NCI-H1436 treated with DMSO at 0.1 percent for 48 hours (cell line): ENCODE data around the gene COL20A1.
"Not testable (repeated sequence)": the region's sequence is repeated elsewhere in the genome, so short reads cannot be mapped to it uniquely, and the experiment has no call there.

Experiments used
- DNase-seq: peaks from one replicate; lab custom pipeline; 2025; lab: John Stamatoyannopoulos, UW

The COL20A1 gene

DNA sequence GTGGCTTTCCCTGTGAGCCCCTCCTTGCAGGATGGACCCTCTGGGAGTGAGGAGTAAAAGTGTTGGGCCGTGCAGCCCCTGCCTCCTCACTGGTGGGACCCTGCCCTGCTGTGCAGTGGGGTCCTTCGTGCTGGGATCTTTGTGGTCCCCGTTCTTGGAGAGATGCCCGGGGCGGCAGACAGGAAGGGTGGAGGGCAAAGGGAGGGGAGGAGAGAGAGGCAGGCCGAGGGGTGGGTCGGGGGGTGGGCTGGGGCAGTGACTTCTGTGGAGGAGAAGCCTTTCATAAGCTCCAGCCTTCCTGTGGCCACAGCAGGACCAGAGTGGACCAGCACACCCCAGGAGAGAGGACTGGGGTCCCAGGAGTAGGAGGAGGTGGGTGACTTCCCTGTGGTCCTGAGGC lies at the start of gene COL20A1:
COL20A1 (plus strand) TSS at position 283 of the 400 bp plus-strand sequence. CDS start 1,922 bp downstream, outside the sequence.
- DNase-seq: no peak

DNA sequence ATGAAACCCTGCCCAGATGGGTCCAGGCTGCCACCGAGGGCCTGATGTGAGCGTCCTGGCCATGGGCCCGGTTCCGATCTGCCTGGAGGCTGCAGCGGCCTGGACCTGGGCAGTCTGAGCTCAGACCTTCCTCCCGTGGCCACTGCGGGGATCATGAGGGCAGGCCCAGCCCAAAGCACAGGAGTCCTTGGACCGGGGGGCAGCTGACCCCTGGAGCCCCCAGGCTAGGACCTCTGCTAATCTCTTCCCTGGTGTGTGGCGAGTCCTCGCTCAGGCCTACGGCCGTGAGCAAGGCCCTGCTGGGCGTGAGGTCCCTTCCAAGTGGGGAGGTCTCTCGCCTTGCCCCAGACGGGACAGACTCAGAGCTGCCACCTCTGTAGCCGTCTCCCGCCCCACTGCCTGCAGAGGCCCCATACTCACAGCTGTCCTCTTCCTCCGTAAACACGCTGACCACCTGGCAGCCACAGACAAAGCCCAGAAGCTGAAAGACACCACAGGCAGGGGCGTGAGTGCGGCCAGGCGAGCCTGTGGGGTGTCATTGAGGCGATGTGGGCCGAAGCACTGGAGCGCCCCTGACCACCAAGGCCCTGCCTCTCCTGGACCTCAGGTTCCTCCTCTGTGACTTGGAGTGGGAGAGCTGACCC lies 49.3 kb upstream of the COL20A1 start:
- DNase-seq: no peak

DNA sequence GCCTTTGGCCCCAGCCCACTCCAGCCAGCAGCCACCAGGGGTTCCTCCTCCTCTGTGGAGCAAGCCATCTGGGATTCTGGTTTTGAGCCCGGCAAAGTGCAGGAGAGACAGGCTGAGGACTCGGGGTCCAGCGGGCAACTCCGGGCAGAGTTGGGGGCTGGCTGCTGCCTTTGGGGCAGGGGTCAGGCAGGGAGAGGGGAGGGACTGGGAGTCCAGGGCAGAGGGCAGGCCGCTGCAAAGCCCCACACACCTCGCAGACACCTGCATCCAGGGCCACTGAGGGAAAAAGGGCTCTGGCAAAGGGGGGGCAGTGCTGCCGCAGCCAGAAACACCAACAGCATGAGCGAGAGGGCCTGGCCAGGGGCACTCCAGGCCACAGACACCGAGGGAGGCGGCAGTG lies 48.5 kb upstream of the COL20A1 start:
- DNase-seq: no peak

DNA sequence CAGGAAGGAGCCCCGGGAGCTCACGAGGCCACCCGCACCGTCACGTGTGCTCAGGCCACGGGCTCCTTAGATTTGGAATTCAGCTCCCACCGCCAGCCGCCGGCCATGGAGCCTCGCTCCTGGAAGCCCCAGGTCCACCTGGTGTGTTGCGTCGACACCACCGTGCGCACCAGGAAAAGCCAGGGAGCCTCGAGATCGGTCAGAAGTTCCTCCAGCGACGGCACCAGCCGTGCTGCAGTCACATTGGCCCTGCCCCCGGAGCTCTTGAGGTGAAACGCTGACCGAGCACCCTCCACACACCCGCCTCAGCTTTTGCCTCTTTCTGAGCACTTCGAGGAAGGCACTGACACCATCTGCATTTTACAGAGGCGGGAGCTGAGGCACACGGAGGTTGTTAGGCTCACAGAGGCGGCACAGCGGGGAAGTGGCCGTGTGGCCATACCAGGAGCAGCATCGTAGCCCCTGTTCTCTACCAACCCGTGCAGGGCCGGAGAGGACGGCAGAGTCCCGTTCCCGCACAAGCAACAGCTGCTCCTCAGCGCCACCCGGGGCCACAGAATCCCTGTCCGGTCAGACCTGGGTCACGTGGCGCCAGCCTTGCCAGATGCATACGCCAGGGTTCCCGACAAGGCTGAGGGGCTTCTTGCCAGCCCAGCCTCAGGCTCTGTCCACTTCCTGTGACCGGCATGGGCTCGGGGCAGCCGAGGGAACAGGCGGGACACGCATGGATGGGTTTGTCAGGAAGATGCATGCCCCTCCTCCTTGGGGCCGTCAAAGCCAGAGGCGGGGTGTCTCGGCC lies 46.3 kb upstream of the COL20A1 start:
- no peak for DNase-seq

DNA sequence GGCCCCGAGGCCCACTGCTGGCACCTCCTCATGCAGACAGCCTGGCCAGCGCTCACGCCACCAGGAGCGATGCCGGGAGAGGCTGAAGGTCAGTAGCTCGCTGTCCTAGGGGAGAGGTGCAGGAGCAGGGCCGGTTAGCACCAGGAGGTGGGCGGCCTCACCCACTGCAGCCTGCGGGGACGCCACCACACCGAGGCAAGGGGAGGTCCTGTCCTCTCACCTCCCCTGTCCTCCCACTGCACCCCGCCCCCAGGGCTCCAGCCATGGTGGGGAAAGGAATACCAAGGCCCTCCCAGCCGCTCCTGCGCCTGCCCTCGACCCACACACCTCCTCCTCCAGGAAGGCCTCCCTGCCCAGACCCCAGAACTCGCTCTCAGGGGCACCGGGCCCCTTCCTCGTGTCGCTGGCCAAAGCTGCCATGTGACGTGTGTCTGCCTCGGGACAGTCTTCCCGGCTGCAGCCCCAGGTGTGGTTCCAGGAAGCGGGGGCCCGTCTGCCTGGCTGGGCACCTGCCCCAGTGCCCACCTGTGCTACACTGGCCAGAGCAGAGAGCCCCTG lies 45.2 kb upstream of the COL20A1 start:
- DNase-seq: no peak

DNA sequence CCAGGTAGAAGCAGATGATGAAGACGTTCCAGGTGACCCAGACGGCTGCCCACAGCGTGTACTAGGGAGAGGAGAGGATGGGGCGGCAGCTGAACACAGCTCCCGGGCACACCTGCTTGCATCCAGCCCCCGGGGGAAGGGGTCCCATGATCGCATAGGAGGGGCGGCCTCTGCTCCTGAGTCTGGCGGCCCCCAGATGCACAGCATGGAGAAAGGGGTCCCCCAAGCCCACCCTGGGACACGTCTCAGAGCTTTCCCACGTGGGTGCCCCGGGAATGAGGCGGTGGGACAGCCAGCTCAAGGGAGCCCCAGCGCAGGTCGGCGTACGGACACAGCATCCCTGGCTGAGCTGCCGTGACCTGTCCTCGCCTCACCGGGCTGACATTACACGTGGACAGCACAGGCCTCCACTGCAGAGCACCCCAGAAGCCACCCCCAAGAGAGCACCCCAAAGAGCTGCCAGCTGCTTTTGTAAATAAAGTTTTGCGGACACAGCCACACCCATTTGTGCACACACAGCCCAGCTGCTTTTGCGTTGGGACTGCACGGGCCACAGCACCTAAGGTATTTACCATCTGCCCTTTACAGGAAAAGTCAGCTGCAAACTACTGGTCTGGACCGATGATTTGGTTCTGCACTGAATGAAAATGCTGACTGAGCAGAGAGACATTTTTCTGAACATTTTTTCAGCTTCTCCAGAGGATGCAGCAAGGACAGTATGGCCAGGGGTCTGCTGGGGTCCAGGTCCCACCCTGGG lies 44.0 kb upstream of the COL20A1 start:
- no peak for DNase-seq

DNA sequence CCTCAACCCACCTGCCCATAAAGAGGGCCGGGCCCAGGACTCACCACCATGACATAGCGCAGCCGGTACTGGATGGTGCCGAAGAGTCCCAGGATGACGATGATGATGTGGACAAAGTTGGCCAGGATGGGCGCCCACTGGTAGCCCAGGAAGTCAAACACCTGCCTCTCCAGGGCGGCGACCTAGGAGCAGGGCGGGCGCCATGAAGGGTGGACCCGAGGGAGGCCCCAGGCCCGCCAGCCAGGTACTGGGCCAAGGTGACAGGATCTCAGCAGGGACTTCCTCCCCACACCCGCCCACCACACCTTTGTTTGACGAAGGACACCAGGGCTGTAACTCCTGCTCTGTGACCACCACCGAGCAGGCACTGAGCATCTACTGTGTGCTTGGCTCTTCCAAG lies 43.1 kb upstream of the COL20A1 start:
- DNase-seq: no peak

DNA sequence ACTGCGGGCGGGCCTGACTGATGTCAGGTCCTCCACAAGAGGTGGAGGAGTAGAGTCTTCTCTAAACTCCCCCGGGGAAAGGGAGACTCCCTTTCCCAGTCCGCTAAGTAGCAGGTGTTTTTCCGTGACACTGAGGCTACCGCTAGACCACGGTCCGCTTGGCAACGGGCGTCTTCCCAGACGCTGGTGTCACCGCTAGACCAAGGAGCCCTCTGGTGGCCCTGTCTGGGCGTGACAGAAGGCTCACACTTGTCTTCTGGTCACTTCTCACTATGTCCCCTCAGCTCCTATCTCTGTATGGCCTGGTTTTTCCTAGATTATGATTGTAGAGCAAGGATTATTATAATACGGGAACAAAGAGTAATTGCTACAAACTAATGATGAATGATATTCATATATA lies 41.6 kb upstream of the COL20A1 start:
- not testable (repeated sequence) for DNase-seq

DNA sequence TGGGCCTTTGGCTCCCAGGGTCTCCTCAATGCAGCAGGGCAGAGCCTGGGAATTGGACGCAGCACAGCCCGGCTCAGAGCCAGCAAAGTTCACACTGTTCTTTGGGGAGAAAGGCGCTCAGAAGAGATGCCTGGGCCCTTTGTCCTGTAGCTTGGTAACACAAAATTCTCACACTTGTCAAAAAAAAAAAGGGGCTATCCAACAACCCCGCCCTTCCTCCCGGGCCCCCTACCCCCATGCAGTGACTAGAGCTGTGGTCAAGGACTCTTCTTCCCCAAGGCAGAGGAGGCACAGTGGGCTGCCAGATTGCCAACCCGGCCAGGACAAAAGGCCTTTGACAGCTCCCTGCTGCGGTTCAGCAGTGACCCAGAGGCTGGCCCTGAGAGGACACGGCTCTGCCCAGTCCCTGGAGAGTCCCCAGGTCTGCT lies 40.7 kb upstream of the COL20A1 start:
- no peak for DNase-seq

DNA sequence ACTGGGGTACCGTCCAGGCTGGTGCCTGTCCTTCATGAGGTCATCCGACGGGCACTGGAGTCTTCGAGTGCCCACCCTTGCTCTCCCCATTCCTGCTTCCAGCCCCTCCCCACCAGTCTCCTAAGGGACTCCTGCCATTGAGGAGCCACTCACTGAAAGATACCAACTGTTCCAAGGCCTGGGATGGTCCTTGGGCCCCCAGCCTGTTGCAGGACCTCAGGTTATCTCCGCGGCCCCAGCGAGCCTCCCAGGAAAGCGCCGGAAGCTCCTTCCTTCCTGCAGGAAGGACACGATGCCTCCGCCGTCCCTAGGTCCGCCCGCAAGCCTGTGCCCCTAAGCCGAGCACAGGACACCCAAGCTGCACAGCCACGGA lies 39.9 kb upstream of the COL20A1 start:
- DNase-seq: no peak

DNA sequence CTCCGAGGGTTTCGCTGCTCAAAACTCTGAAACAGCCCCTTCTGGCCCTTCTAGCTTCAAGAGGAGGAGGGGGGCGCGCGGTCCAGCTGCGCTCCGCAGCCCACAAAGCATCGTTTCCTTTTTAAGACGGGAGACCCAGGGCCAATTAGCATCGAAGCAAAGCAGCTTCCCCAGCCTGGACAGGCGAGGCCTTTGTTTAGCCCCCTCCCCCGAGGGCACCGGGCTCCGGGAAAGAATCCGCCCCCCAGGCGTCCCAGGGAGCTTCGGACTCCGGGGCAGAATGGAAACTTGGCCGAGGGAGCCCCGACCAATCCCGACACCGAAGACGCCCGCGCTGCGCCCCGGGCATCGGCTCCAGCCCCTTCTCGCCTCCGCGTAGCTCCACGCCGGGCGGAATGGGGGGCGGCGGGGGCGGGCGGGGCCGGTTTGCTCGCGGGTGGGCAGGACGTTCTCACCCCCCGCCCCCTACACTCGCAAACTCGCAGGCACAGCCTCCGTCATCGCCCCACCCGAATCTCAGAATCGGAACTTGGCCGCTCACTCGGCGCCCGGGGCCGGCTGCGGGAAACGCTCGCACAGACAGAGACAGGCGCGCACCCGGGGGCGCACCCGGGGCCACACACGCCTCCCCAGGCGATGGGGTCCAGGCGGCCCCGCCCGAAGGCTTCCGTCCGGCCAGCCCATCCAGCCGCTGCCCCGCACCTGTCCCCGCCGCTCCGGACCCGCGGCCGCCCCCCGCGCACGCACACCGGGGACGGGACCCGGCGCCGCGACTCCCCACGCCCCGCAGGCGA lies 39.4 kb upstream of the COL20A1 start:
- DNase-seq: no peak

DNA sequence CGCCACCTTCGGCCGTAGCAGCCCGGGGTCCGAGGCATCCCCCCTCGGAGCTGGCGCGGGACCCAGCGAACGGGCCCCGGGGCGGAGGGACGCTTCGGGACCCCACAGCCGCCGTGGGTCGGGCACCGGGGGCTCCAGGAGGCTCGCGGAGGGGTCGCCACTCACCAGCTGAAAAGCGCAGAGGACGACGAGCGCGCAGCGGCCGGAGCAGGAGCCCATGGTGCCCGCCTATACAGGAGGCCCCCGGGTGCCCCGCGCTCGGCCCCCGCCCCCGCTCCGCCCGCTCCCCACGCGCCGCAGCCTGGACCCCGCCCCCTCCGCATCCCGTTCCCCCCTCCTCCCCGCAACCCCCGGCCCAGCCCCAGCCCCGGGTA lies 38.8 kb upstream of the COL20A1 start, which contains the start of gene NKAIN4:
NKAIN4 (minus strand) TSS at position 232 of the 374 bp plus-strand sequence; CDS start at position 219, 13 bp downstream.
- DNase-seq: no peak

DNA sequence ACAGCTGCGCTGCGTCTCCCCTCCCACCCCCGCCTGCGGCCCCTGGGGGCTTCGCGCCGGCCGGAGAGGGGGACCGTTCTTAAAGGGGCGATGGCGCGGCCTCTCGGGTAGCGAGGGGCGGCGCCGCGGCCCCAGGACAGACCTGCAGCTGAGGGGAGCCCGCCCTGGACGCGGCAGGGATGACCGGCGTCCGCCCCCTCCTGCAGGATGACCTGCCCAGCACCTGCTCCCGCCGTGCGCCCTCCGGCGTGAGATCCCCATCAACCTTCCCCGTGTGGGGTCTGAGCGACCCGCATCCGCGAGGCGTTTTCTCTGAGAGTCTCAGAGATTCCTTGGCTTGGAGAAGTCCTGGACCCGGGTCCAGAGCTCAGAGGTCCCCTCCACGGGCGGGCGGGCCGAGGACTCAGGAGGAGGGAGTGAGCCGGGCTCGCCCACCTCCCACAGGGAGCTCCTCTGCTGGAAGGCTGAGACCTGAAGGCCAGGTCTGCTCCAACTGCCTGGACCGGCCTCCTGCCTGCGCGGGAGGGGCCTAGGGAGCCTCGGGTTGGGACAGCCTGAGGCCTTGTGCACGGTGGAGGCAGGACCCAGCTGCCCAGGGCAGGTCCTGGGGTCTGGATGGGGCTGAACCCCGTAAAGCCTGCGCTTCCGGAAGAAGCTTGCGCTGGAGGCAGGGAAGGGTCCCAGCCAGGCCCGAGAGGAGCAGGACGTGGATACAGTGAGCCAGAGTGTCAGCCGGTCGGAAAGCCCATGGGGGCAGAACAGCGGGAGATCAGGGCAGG lies 38.2 kb upstream of the COL20A1 start:
- no peak for DNase-seq

DNA sequence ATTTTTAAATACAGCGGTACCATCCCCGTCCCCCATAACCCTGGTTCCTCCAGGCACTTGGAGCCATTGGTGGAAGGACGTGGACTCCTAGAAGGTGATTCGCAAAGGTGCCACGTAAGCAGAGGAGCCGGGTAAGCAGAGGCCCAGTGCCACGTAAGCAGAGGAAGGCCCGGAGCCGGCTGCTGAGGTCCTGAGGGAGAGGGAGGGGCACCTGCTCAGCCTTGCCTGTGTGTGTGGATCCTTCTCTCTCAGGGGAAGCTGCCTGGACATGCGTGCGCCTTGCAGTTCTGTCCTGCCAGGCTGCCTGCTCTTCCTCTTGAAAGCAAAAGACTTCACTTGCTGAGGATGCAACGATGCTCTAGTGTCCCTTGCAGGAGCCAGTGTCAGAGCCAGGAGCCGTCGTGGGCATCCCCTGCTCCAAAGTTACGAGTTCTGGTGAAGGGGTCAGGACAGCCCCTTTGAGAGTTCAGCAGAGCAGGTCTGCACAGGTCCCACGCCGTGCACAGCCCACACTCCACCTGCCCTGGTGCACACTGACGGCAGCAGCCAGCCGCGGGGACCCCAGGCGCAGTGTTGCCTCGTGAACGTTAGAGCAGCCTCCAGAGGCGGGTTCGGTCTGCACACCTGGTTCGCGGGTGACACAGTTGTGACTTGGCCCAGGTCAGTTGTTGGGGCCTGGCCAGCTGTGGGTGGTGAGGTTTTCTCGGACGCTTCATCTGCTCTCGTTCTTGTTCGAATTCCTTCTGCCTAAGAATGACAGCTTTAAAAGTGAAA lies 36.9 kb upstream of the COL20A1 start:
- no peak for DNase-seq

DNA sequence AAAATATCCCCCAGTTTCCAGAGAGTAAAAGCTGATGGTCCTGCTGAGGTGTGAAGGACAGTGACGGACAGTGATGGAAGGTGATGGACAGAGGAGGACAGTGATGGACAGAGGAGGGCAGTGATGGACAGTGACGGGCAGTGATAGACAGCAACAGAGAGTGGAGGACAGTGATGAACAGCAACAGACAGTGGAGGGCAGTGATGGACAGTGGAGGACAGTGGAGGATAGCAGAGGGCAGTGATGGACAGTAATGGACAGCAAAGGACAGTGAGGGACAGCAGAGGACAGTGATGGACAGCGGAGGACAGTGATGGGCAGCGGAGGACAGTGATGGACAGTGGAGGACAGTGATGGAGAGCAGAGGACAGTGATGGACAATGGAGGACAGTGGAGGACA lies 36.0 kb upstream of the COL20A1 start:
- DNase-seq: no peak

DNA sequence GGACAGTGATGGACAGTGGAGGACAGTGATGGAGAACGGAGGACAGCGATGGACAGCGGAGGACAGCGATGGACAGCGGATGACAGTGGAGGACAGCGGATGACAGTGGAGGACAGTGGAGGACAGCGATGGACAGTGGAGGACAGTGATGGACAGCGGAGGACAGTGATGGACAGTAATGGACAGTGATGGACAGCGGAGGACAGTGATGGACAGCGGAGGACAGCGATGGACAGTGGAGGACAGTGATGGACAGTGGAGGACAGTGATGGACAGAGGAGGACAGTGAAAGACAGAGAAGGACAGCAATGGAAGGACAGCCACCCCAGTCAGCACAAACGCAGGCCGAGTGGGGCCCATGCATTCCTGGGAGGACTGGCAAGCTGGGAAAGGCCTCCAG lies 35.4 kb upstream of the COL20A1 start:
- no peak for DNase-seq

DNA sequence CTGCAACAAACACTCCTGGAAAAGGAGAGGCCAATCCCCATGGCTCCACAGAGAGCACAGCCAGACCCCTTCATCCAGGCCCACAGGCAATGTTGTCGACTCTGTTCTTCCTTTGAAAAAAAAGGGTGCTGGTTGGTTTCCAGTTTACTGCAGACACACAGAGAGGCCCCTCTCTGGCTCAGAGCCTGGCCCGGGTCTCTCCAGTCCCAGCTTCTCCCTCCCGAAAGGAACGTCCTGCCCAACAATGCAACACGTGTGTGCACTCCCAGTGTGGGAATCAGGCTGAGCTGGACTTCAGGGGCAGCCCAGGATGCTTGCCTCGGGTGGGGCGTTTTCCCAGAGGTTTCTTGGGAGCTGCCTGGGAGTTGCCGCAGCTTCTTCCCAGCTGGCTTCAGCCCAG lies 34.2 kb upstream of the COL20A1 start:
- no peak for DNase-seq

DNA sequence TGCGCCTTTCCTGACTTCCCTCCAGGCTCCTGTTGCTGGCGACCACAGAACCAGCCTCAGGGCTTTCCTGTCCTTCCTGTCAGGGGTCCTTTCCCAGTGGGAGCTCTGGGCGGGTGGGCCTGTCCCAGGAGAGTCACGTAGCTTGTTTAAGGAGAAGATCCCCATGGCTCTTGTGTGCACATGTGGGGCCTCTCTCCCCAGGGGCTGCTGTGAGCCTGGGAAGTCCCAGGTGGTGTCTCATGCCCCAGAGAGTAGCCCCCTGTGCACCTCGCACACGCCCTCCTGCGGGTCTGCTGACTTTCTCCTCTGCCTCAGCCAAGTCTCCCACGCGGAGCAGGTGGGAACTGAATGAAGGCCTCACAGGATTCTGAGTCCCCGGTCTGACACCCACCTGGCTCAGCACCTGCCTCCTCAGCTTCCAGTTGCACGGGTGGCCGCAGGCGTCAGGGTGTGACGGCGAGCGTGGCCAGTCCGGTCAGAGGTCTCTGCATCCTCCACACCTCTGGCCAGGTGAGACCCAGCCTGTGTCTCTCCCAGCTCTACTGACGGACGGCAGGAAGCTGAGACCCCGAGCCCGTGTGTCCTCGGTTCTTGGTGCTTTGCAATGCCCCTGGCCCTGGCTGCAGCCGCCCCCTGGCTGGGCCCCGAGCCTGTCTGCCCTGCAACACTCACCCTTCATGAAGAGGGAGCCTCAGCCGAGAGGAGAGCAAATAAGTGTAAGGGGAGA lies 33.1 kb upstream of the COL20A1 start:
- no peak for DNase-seq

DNA sequence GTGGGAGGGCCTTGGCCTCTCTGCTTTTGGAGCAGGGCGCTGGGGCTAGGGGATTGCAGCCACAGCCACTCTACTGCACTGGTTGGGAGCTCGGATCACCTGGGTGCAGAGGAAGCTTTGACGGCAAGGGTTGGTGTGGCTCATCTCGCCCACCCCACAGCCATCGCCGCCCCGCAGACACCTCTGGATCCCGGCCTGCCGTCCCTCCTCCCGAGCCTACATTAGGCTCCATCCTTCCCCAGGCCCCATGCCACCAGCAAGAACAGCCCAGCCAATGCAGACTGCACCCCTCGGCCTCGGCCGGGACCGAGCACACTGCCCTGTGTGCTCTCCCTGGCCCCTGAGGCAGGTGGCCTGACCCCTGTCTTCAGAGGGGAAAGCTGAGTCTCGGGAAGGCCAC lies 32.5 kb upstream of the COL20A1 start:
- DNase-seq: no peak
